ENCODE measurements around the gene WDR91.

WDR91 gene

GRCh38 chr7:135152442-135152841 is 58.9 kb downstream of the WDR91 start:
- Histone ChIP-seq H3K4me3 (ENCODE audit: low read depth, low read length, poor library complexity, severe bottlenecking) (no peak overlapping the region), H3K27me3 (ENCODE audit: insufficient read depth, low read length) (no peaks in the 10 kb centered on the region), H3K4me2 (ENCODE audit: low read length) (no peak overlapping the region), H3K27ac (ENCODE audit: low read depth, low read length, poor library complexity, severe bottlenecking) (no peak overlapping the region), H4K20me1 (ENCODE audit: insufficient read depth, low read length) (no peaks in the 10 kb centered on the region), H2AFZ (ENCODE audit: low read length) (no peak overlapping the region), H3K9me3 (ENCODE audit: low read length) (peaks cover 22% of the 10 kb centered on the region), H3K79me2 (ENCODE audit: insufficient read depth, low read length) (no peaks in the 10 kb centered on the region; the same call in 1 of the 2 replicates), H3K9me2 (ENCODE audit: low read depth, low read length) (no peaks in the 10 kb centered on the region), H3K9ac (ENCODE audit: low read length) (no peak overlapping the region), H3K36me3 (ENCODE audit: insufficient read depth, low read length) (peaks cover 4% of the 10 kb centered on the region), H3K4me1 (ENCODE audit: insufficient read depth, low read length, severe bottlenecking) (peaks cover 39% of the 10 kb centered on the region), H3F3A (ENCODE audit: insufficient read depth, low read length) (no peaks in the 10 kb centered on the region)
- TF ChIP-seq EZH2 (IDR thresholded peaks at IDR 0.05; ENCODE audit: borderline replicate concordance, low read length) = no peak

GRCh38 chr7:135151533-135151932 is 59.8 kb downstream of the WDR91 start:
- Histone ChIP-seq H4K20me1 (ENCODE audit: insufficient read depth, low read length) (no peaks in the 10 kb centered on the region), H3K9me3 (ENCODE audit: low read length) (peaks cover 15% of the 10 kb centered on the region), H3F3A (ENCODE audit: insufficient read depth, low read length) (no peaks in the 10 kb centered on the region), H2AFZ (ENCODE audit: low read length) (no peak overlapping the region), H3K79me2 (ENCODE audit: insufficient read depth, low read length) (no peaks in the 10 kb centered on the region; the same call in 1 of the 2 replicates), H3K9me2 (ENCODE audit: low read depth, low read length) (no peaks in the 10 kb centered on the region), H3K27ac (ENCODE audit: low read depth, low read length, poor library complexity, severe bottlenecking) (no peak overlapping the region), H3K9ac (ENCODE audit: low read length) (no peak overlapping the region), H3K4me1 (ENCODE audit: insufficient read depth, low read length, severe bottlenecking) (peaks cover 48% of the 10 kb centered on the region), H3K4me2 (ENCODE audit: low read length) (no peak overlapping the region), H3K4me3 (ENCODE audit: low read depth, low read length, poor library complexity, severe bottlenecking) (no peak overlapping the region), H3K27me3 (ENCODE audit: insufficient read depth, low read length) (no peaks in the 10 kb centered on the region), H3K36me3 (ENCODE audit: insufficient read depth, low read length) (no peaks in the 10 kb centered on the region)
- TF ChIP-seq CTCF (IDR thresholded peaks at IDR 0.05; ENCODE audit: low read length) (no peak), EZH2 (IDR thresholded peaks at IDR 0.05; ENCODE audit: borderline replicate concordance, low read length) (no peak)

GRCh38 chr7:135151132-135151531 is 60.2 kb downstream of the WDR91 start:
- Histone ChIP-seq H4K20me1 (ENCODE audit: insufficient read depth, low read length) (no peaks in the 10 kb centered on the region), H3K4me2 (ENCODE audit: low read length) (no peak overlapping the region), H3K27ac (ENCODE audit: low read depth, low read length, poor library complexity, severe bottlenecking) (no peak overlapping the region), H3K27me3 (ENCODE audit: insufficient read depth, low read length) (no peaks in the 10 kb centered on the region), H3K79me2 (ENCODE audit: insufficient read depth, low read length) (no peaks in the 10 kb centered on the region; the same call in 1 of the 2 replicates), H3K4me3 (ENCODE audit: low read depth, low read length, poor library complexity, severe bottlenecking) (no peak overlapping the region), H3K36me3 (ENCODE audit: insufficient read depth, low read length) (no peaks in the 10 kb centered on the region), H3K9me2 (ENCODE audit: low read depth, low read length) (no peaks in the 10 kb centered on the region), H3K9me3 (ENCODE audit: low read length) (peaks cover 12% of the 10 kb centered on the region), H3K4me1 (ENCODE audit: insufficient read depth, low read length, severe bottlenecking) (peaks cover 51% of the 10 kb centered on the region), H3F3A (ENCODE audit: insufficient read depth, low read length) (no peaks in the 10 kb centered on the region), H2AFZ (ENCODE audit: low read length) (no peak overlapping the region), H3K9ac (ENCODE audit: low read length) (no peak overlapping the region)
- TF ChIP-seq EZH2 (IDR thresholded peaks at IDR 0.05; ENCODE audit: borderline replicate concordance, low read length) = no peak
- no peak for TF ChIP-seq CTCF (IDR thresholded peaks at IDR 0.05; ENCODE audit: low read length)

GRCh38 chr7:135150072-135150782 is 61.1 kb downstream of the WDR91 start:
- Histone ChIP-seq H3K36me3 (ENCODE audit: insufficient read depth, low read length) (no peaks in the 10 kb centered on the region), H4K20me1 (ENCODE audit: insufficient read depth, low read length) (no peaks in the 10 kb centered on the region), H3K9me2 (ENCODE audit: low read depth, low read length) (no peaks in the 10 kb centered on the region), H2AFZ (ENCODE audit: low read length) (no peak overlapping the region), H3K4me2 (ENCODE audit: low read length) (no peak overlapping the region), H3K79me2 (ENCODE audit: insufficient read depth, low read length) (no peaks in the 10 kb centered on the region; the same call in 1 of the 2 replicates), H3F3A (ENCODE audit: insufficient read depth, low read length) (no peaks in the 10 kb centered on the region), H3K27me3 (ENCODE audit: insufficient read depth, low read length) (no peaks in the 10 kb centered on the region), H3K9ac (ENCODE audit: low read length) (no peak overlapping the region), H3K27ac (ENCODE audit: low read depth, low read length, poor library complexity, severe bottlenecking) (no peak overlapping the region), H3K4me3 (ENCODE audit: low read depth, low read length, poor library complexity, severe bottlenecking) (no peak overlapping the region), H3K4me1 (ENCODE audit: insufficient read depth, low read length, severe bottlenecking) (peaks cover 56% of the 10 kb centered on the region), H3K9me3 (ENCODE audit: low read length) (peaks cover 3% of the 10 kb centered on the region; the same call in 1 of the 2 replicates)
- TF ChIP-seq EZH2 (IDR thresholded peaks at IDR 0.05; ENCODE audit: borderline replicate concordance, low read length) (no peak), CTCF (IDR thresholded peaks at IDR 0.05; ENCODE audit: low read length) (no peak)

Data from OCI-LY1 (cell line).